B cell (primary cell): ENCODE results near the gene TRAPPC1.

Experiments used
- CTCF ChIP-seq: fragments of 200-600 bp; IDR thresholded peaks from one replicate; pipeline ENCODE4 v1.8.0; 2022; ENCODE audit warnings: antibody characterized with exemption, mild to moderate bottlenecking
- EZH2 ChIP-seq: IDR thresholded peaks from 2 replicates; pipeline ENCODE4 v1.6.1; 2012; ENCODE audit warnings: borderline replicate concordance, low read depth, mild to moderate bottlenecking, moderate library complexity, low read length; ENCODE audit not compliant: insufficient read depth, poor library complexity, severe bottlenecking

- no peak for TF ChIP-seq CTCF
- no peak for TF ChIP-seq EZH2
Observed at GRCh38 chr17:7883781-7884386, 47.9 kb downstream of the TRAPPC1 start.
